Measurements from ENCODE around the gene ZNF107.
"Not testable (repeated sequence)": the region's sequence is repeated elsewhere in the genome, so short reads cannot be mapped to it uniquely, and the experiment has no call there.

ZNF107 gene

DNA sequence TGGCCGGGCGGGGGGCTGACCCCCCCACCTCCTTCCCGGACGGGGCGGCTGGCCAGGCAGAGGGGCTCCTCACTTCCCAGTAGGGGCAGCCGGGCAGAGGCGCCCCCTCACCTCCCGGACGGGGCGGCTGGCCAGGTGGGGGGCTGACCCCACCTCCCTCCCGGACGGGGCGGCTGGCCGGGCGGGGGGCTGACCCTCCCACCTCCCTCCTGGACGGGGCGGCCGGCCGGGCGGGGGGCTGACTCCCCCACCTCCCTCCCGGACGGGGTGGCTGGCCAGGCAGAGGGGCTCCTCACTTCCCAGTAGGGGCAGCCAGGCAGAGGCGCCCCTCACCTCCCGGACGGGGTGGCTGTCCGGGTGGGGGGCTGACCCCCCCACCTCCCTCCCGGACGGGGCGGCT, 72.5 kb downstream of the ZNF107 start:
- DNase-seq: not testable (repeated sequence)

DNA sequence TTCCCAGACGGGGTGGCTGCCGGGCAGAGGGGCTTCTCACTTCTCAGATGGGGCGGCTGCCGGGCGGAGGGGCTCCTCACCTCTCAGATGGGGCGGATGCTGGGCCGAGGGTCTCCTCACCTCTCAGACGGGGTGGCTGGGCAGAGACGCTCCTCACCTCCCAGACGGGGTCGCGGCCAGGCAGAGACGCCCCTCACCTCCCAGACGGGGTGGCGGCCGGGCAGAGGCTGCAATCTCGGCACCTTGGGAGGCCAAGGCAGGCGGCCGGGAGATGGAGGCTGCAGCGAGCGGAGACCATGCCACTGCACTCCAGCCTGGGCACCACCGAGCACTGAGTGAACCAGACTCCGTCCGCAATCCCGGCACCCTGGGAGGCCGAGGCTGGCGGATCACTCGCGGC, 73.0 kb downstream of the ZNF107 start:
- DNase-seq: not testable (repeated sequence)

GRCh38 chr7:64744680-64745079, 78.7 kb downstream of the ZNF107 start:
- DNase-seq: no peak

- no peak for DNase-seq
These were observed 81.9 kb downstream of the ZNF107 start for GRCh38 chr7:64747802-64748201.

GRCh38 chr7:64753032-64753431, 87.1 kb downstream of the ZNF107 start:
- DNase-seq: no peak

DNA sequence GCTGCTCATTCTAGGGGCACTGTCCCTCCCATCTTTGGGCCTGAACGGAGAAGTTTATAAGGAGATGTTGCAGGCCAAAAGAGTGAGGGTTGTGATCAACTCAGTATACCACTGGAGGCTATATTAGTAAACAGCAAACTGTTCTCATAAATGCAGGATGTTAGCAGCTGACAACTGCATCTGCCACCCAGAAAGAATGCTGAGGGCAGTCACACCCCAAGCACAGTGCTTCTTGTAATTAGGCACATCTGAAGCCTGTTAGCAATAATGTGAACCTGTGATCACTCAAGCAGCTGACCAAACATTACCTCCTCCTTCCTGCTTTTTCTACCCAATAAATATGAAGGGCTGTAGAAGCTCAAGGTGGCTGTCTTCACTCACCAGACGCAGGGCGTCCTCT, 89.9 kb downstream of the ZNF107 start:
- no peak for DNase-seq

DNA sequence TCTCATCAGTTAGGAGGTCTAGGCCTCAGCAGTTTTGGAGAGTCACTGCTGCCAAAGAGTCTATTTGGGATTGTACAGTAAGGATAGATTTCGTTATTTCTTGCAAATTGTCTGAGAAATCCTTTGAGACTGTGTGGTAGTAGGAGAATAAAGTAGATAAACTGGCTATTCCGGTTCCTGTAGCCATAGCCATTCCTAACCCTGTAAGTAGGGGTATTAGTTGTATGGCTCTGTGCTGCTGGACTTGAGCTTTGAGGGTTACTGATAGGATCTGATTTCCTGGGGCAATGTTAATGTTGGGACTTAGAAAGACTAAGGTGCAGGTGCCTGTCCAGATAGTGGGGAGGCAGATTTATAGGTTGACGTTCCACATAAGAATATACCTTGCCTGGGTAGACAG, 92.2 kb downstream of the ZNF107 start:
- DNase-seq: no peak
